GM13976 (cell line): Measurements from ENCODE around the gene MRPL27.

Experiments
- DNase-seq: peaks from one replicate; pipeline ENCODE4 v3.0.0; 2012; ENCODE audit warnings: low spot score
- in situ Hi-C: fragments of 300-500 bp; cut with MboI; formaldehyde crosslinking; loops from one replicate; pipeline ENCODE4 v1.12.0; 2022; ENCODE audit warnings: low sequenced_read_pairs, mixed read lengths, inconsistent platforms; ENCODE audit not compliant: unreplicated experiment
- TF ChIP-seq, protein P1 (sequence below): IDR thresholded peaks from 2 replicates; pipeline ENCODE4 v1.5.1; 2012; ENCODE audit warnings: borderline replicate concordance, mild to moderate bottlenecking; ENCODE audit not compliant: insufficient read depth; ENCODE audit errors: extremely low read depth, missing control alignments, control extremely low read depth

The MRPL27 gene

DNA sequence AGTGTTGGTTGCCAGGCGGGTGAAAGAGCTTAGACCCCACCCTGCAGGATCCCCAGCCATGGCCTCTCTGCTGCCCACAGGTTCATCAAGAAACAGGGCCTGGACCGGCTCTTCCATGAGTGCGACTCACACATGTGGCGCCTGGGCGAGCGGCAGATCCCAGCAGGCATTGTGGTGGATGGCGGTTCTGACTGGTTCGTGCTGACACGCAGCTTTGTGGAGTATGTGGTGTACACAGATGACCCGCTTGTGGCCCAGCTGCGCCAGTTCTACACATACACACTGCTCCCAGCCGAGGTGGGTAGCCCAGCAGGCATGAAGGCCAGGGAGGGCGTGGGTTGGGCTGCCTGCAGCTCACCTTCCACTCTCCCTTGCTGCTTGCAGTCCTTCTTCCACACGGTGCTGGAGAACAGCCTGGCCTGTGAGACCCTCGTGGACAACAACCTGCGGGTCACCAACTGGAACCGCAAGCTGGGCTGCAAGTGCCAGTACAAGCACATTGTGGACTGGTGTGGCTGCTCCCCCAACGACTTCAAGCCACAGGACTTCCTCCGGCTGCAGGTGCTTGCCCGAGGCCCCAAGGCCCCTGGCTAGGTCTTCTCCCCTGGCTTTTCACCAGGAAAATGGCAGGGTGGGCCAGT lies 17.2 kb downstream of the MRPL27 start:
- TF ChIP-seq, protein P1, sequence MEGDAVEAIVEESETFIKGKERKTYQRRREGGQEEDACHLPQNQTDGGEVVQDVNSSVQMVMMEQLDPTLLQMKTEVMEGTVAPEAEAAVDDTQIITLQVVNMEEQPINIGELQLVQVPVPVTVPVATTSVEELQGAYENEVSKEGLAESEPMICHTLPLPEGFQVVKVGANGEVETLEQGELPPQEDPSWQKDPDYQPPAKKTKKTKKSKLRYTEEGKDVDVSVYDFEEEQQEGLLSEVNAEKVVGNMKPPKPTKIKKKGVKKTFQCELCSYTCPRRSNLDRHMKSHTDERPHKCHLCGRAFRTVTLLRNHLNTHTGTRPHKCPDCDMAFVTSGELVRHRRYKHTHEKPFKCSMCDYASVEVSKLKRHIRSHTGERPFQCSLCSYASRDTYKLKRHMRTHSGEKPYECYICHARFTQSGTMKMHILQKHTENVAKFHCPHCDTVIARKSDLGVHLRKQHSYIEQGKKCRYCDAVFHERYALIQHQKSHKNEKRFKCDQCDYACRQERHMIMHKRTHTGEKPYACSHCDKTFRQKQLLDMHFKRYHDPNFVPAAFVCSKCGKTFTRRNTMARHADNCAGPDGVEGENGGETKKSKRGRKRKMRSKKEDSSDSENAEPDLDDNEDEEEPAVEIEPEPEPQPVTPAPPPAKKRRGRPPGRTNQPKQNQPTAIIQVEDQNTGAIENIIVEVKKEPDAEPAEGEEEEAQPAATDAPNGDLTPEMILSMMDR = no peak
- in situ Hi-C loops = no loop called here
- no peak for DNase-seq

DNA sequence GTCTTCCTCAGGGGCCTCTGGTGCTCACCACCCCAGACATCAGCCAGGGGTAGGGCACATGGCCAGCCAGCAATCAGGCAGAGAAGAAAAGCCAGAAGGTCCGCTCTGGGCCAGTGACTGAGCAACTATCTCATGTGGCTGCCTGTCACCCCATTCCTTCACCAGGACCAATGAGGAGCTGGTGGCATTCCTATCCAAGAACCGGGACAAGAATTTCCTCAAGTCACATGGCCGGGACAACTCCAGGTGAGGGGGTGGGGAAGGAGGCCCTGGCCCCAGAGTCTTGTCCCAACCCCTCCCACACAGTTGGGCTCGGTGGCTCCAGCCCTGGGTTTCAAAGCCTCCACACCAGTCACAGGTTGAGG lies 17.7 kb downstream of the MRPL27 start:
- TF ChIP-seq, protein P1 = no peak
- in situ Hi-C loops = no loop called here
- no peak for DNase-seq

DNA sequence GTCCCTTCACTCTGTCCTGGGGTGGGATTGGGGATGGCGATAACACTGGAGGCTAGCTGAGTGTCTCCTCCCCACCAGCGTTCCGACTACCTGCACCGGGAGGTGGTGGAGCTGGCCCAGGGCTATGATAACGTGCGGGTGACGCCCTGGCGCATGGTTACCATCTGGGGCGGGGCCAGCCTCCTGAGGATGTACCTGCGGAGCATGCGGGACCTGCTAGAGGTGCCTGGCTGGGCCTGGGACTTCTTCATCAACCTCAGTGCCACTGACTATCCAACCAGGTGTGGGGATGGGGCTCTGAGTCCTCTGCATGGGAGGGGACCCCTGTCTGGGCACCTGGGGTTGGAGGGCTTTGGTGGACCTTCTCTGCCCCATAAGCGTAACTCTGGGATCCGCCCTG lies 18.2 kb downstream of the MRPL27 start:
- no peak for DNase-seq
- TF ChIP-seq, protein P1 = no peak
- in situ Hi-C loops = no loop called here

DNA sequence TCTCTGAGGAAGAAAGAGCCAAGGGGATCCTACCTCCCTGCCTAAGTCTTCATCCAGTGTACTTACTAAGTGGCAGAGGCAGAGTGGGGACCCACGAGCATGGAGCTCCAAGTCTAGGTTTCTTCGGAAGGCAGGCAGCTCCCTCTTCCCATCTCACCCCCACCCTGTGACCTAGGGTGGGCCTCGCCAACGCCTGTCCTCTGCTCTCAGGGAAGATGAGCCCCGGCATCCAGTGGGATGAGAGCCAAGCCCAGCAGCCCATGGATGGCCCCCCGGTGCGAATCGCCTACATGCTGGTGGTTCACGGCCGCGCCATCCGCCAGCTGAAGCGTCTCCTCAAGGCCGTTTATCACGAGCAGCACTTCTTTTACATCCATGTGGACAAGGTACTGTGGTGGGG lies 18.8 kb downstream of the MRPL27 start:
- in situ Hi-C loops = no loop called here
- TF ChIP-seq, protein P1 = no peak
- peak; percentile 35 for DNase-seq

- in situ Hi-C loops = no loop called here
These were observed 19.3 kb downstream of the MRPL27 start for GRCh38 chr17:50353600-50354195.

GRCh38 chr17:50352693-50353599 lies 20.0 kb downstream of the MRPL27 start:
- in situ Hi-C loops = no loop called here
- no peak for DNase-seq
- TF ChIP-seq, protein P1 = no peak

More at GRCh38 chr17:50353600-50354195, 19.3 kb downstream of the MRPL27 start:
- TF ChIP-seq, protein P1 = no peak
- DNase-seq = no peak
